OCI-LY3 (cell line): Measurements from ENCODE around the gene C16orf74.

ENCODE experiments used
- H2AFZ ChIP-seq: fragments of 200-600, 300-600 bp; shearing (Covaris generic); 2 replicates; pipeline ENCODE4 v1.6.0; 2014; ENCODE audit warnings: antibody characterized with exemption, low read depth, low read length
- H3K27ac ChIP-seq: fragments of 200-600, 300-600 bp; sonication (generic); 2 replicates; pipeline ENCODE4 v1.5.1; 2014; ENCODE audit warnings: mild to moderate bottlenecking, low read length, moderate library complexity, mixed read lengths
- H3K27me3 ChIP-seq: fragments of 200-600, 300-600 bp; sonication (generic); 2 replicates; pipeline ENCODE4 v1.6.1; 2014; ENCODE audit warnings: low read depth, low read length, mixed read lengths
- H3K36me3 ChIP-seq: fragments of 200-600, 300-600 bp; sonication (generic); replicated peaks from 2 replicates; pipeline ENCODE3; 2014; ENCODE audit warnings: low read depth, low read length, mixed read lengths
- H3K4me1 ChIP-seq: fragments of 300-600, 200-600 bp; sonication (generic); 2 replicates; pipeline ENCODE4 v1.6.1; 2014; ENCODE audit warnings: low read length, mixed read lengths
- H3K4me2 ChIP-seq: fragments of 200-600, 300-600 bp; sonication (generic); 2 replicates; pipeline ENCODE4 v1.6.1; 2014; ENCODE audit warnings: low read length, mixed read lengths
- H3K4me3 ChIP-seq: fragments of 300-600, 200-600 bp; sonication (generic); 2 replicates; pipeline ENCODE4 v1.5.1; 2014; ENCODE audit warnings: antibody characterized with exemption, mild to moderate bottlenecking, low read length, moderate library complexity
- H3K79me2 ChIP-seq: fragments of 300-600, 200-600 bp; shearing (Covaris generic); 2 replicates; pipeline ENCODE4 v1.6.1; 2014; ENCODE audit warnings: mild to moderate bottlenecking, low read length, mixed read lengths
- H3K9ac ChIP-seq: fragments of 300-600, 200-600 bp; shearing (Covaris generic); 2 replicates; pipeline ENCODE4 v1.6.0; 2014; ENCODE audit warnings: mild to moderate bottlenecking, low read length, moderate library complexity
- H3K9me3 ChIP-seq: fragments of 200-600, 300-600 bp; shearing (Covaris generic); 2 replicates; pipeline ENCODE4 v1.6.1; 2014; ENCODE audit warnings: low read length, mixed read lengths; ENCODE audit not compliant: insufficient read depth
- H4K20me1 ChIP-seq: fragments of 200-600, 300-600 bp; sonication (generic); 2 replicates; pipeline ENCODE4 v1.6.1; 2016; ENCODE audit warnings: low read length, mixed read lengths; ENCODE audit not compliant: insufficient read depth
- EZH2phosphoT487 ChIP-seq: fragments of 200-600 bp; shearing (Covaris generic); IDR thresholded peaks from 2 replicates; pipeline ENCODE4 v1.6.1; 2018; ENCODE audit warnings: antibody characterized with exemption, mixed run types, low read depth
- TF ChIP-seq, protein P1 (sequence below): fragments of 200-600, 300-600 bp; sonication (generic); IDR thresholded peaks from 2 replicates; pipeline ENCODE4 v1.5.1; 2014; ENCODE audit warnings: antibody characterized with exemption, low read length, low read depth

C16orf74 gene

DNA sequence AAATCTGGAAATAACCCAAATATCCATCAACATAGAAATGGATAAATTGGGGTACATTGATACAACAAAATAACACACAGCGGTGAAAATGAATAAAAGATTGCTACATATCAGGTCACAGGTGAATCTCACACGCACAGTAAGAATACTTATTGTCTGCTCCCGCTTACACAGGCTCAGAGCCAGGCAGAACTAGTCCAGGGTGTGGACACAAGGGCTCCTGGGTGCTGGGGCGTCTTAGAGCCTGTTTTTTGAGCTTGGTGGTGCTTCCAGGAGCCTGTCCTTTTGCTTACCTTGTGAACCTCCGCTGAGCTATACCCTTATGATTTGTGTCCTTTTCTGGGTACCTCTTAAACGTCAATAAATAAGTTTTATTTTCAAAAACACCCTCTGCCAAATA, 19.8 kb upstream of the C16orf74 start:
- Histone ChIP-seq H3K36me3 (no peaks in the 10 kb centered on the region), H4K20me1 (no peaks in the 10 kb centered on the region), H3K9ac (no peak overlapping the region), H3K4me1 (no peaks in the 10 kb centered on the region), H3K79me2 (no peaks in the 10 kb centered on the region), H3K27me3 (no peaks in the 10 kb centered on the region), H3K9me3 (no peaks in the 10 kb centered on the region), H2AFZ (no peak overlapping the region), H3K27ac (no peak overlapping the region), H3K4me3 (no peak overlapping the region), H3K4me2 (no peak overlapping the region)
- TF ChIP-seq EZH2phosphoT487: no peak

DNA sequence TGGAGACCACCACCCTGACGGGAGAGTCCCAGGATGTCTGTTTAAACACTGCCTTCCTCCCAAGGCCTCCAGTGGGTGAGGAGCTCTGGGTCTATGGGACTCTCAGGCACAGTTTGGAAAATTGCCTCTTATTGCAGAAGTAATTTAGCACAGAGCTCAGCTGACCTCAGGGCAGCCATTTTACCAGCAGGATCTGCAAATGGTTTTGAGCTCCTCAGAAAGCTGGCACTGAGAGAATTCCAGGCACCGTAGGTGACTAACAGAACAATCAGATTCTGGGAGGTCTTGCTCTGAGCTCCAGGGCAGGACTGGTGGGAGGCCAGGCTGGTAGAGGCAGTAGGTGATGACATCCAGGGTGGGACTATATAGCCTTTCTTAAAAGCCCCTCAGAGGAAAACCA, 17.3 kb upstream of the C16orf74 start:
- Histone ChIP-seq H3K9me3 (no peaks in the 10 kb centered on the region), H3K36me3 (no peaks in the 10 kb centered on the region), H2AFZ (no peak overlapping the region), H3K27me3 (0 out of 2 replicates have a peak, but pooled peaks cover 6% of the 10 kb centered on the region), H3K9ac (no peak overlapping the region), H4K20me1 (no peaks in the 10 kb centered on the region), H3K79me2 (no peaks in the 10 kb centered on the region), H3K4me3 (no peak overlapping the region), H3K27ac (no peak overlapping the region), H3K4me2 (no peak overlapping the region), H3K4me1 (no peaks in the 10 kb centered on the region)
- TF ChIP-seq, protein P1, sequence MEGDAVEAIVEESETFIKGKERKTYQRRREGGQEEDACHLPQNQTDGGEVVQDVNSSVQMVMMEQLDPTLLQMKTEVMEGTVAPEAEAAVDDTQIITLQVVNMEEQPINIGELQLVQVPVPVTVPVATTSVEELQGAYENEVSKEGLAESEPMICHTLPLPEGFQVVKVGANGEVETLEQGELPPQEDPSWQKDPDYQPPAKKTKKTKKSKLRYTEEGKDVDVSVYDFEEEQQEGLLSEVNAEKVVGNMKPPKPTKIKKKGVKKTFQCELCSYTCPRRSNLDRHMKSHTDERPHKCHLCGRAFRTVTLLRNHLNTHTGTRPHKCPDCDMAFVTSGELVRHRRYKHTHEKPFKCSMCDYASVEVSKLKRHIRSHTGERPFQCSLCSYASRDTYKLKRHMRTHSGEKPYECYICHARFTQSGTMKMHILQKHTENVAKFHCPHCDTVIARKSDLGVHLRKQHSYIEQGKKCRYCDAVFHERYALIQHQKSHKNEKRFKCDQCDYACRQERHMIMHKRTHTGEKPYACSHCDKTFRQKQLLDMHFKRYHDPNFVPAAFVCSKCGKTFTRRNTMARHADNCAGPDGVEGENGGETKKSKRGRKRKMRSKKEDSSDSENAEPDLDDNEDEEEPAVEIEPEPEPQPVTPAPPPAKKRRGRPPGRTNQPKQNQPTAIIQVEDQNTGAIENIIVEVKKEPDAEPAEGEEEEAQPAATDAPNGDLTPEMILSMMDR: no peak
- TF ChIP-seq EZH2phosphoT487: no peak

DNA sequence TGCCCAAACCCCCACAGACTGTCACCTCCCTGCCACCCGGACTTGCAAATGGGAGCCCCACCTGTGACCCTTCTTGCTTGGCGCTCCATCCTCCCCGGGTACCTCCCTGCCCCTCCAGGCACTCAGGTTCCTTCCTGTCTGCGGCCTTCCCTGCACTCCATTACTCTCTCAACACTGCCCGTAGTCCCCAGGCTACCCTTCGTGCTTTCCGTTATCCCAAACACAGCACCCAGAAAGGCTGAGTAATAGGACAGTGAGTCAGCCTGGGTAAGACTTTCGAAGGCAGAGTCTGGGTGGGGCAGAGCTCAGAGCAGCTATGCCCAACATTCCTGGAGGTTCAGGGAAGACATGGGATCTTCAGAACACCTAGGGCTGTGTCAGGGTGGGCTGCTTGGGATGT, 16.6 kb upstream of the C16orf74 start:
- no peaks in the 10 kb centered on the region for H3K9me3 ChIP-seq
- no peaks in the 10 kb centered on the region for H3K4me1 ChIP-seq
- H3K4me2 ChIP-seq: no peak overlapping the region
- TF ChIP-seq EZH2phosphoT487: no peak
- TF ChIP-seq, protein P1: no peak
- 0 out of 2 replicates have a peak, but pooled peaks cover 11% of the 10 kb centered on the region for H3K27me3 ChIP-seq
- no peak overlapping the region for H3K9ac ChIP-seq
- no peaks in the 10 kb centered on the region for H3K36me3 ChIP-seq
- no peak overlapping the region for H3K4me3 ChIP-seq
- no peak overlapping the region for H3K27ac ChIP-seq
- H3K79me2 ChIP-seq: no peaks in the 10 kb centered on the region
- no peak overlapping the region for H2AFZ ChIP-seq
- no peaks in the 10 kb centered on the region for H4K20me1 ChIP-seq

DNA sequence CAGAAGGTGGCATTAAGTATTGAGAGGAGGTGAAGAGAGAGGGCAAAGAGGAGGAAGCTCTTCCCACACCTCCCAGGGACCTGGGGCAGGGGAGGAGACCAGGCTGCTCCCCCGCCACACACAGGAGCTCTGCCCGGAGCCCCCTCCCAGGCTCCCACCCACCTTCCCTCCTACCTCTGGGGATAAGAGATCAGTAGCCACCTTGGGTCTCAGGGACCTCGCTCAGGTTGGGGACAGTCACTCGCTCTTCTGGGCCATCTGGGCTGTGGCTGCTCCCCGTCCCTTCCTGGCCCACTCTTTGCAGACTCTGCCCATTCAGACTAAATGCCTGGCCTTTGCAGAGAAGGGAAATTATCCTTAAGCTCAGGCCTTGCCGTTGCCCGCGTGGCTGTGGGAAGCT, 14.9 kb upstream of the C16orf74 start:
- no peak for TF ChIP-seq EZH2phosphoT487
- TF ChIP-seq, protein P1: no peak
- no peaks in the 10 kb centered on the region for H4K20me1 ChIP-seq

More for the DNA sequence above, 14.9 kb upstream of the C16orf74 start:
- Histone ChIP-seq H3K27me3 (peaks cover 19% of the 10 kb centered on the region; the same call in 1 of the 2 replicates), H3K79me2 (no peaks in the 10 kb centered on the region), H3K27ac (no peak overlapping the region), H3K4me1 (peaks cover 4% of the 10 kb centered on the region; the same call in 1 of the 2 replicates), H3K36me3 (no peaks in the 10 kb centered on the region), H3K9ac (no peak overlapping the region), H2AFZ (no peak overlapping the region), H3K4me3 (no peak overlapping the region), H3K4me2 (no peak overlapping the region), H3K9me3 (no peaks in the 10 kb centered on the region)
